Urothelium cell line (cell line): ENCODE results near the gene HADHB.

Experiments
- DNase-seq: peaks from one replicate; pipeline ENCODE4 v3.0.0; 2011; ENCODE audit warnings: low spot score, mixed read lengths
- FAIRE-seq: peaks from 2 replicates; lab custom pipeline; 2011; peaks lifted over from hg19 to GRCh38; lab: Jason Lieb, UNC

HADHB gene

DNA sequence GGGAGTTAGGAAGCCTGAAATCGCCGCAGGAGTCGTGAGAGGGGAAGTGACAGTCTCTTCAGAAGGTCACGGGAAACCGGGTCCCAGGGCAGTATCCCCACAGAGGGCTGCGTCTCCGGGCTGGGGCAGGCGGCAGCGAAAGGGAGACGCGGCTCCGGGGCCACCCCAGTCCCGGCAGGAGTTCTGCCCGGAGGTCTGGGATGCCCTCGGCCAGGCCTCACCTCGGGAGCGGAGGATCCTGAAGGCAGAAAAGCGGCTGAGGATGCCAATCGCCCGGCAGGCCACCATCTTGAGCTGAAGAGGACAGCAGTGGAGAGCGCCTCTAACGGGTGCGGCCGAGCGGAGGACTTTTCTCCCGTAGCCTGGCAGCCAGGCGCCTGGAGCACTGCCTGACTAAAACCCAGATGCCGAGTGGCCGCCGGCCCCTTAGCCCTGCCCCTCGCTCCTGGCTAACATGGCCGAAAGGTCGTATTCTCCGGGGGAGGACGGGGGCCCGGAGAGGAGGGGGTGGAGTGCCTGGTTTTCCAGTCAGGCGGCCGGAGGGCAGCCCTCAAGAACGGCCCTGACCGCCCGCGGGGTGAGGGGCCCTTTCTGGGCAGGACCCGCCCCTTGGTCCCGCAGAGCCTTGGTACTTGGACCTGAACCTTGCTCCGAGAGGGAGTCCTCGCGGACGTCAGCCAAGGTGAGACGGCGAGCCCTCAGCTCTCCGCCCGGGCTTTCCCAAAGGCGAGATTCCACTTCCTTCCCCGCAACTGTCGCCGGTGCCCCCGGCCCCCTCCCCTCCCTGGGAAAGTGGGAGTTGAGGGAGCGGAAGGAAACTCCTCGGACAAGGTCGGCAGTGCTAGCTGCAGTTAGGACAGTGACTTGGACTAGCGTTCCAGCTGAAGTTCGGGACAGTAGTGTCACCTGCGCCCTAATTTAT is at the start of gene HADHB, which contains the start of gene HADHA:
Gene HADHB, plus strand, starts transcription at position 631 of the 922 bp plus-strand sequence. CDS start 9,316 bp downstream, outside the sequence.
Gene HADHA, minus strand, starts transcription at position 324 of the 922 bp plus-strand sequence. Its CDS starts 36 bp downstream, at position 288.
- no peak for FAIRE-seq

DNA sequence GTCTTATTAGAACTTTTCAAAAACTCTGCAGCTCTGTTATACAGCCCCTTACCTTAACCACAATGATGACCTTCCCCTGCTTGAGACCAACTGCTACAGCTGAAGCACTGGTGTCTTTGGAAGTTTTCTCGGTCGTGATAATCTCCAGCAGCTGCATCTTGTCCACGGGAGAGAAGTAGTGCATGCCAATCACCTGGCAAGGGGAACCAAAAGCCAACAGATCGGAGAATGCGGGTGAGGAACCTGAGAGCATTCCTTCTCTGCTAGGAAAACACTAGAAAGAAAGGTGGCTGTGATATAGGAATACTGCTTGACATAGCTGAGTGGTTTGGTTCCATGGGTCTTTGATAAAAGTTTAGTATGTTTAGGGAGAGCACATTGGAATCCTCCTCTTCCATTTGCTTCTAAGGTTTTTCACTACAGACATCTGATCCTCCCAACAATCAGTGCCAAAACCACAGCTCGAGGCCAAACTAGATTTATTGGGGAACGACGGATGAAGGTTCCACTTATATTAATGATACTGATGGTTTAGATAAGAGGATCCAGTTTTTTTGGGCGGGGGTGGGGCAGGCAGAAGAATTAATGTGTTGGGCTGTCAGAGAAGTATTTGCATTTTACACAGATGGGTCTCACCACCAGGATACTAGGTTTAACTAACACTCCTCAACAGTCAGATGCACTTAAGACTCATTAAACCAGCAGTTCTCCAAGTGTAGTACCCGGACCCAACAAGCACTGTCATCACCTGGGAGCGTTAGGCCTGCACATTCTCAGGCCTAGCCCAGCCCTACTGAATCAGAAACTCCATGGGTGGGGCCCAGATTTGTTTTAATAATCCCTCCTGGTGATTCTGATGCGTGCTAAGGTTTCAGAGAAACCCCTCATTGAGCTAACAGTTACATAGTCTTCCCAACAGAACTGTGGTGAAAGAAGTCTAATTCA is 49.4 kb upstream of the HADHB start:
- no peak for FAIRE-seq
- DNase-seq, result no peak

More for the DNA sequence above, at the start of gene HADHB, which contains the start of gene HADHA:
- DNase-seq, result peak; percentile 96

DNA sequence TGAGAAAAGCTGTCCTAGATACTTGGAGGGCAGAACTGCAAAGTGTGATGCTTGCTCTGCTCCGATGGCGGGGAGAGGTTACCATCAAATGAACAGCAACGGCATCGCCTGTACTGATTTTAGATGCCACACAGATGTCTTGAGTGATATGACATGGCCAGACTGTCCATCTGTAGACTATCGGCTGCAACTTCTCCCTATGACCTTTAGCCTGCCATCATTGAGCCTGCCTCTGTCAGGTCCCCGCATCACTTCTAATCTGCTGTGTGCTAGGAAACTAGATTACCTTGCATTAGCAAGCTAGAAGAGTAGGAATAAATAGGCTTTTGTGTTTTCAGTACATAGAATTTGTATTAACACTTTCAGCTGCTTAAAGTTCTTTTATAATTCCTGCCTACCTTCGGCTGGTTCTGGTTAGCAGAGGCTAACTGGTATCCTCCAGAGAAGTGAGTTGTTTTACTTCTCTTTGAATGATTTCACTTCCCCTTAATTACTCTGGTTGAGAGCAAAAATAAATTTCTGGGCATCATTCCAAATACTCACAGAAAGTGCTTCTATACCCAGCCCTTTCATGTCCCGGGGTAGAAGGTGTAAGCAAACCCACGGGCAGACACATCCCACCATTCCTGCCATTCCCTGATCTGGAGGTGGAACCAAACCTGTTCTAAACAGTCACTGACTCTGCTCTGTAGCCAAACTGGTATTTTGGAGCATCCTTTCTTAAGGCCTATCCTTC is 47.9 kb upstream of the HADHB start:
- DNase-seq (no peak), FAIRE-seq (peak; percentile 32)

DNA sequence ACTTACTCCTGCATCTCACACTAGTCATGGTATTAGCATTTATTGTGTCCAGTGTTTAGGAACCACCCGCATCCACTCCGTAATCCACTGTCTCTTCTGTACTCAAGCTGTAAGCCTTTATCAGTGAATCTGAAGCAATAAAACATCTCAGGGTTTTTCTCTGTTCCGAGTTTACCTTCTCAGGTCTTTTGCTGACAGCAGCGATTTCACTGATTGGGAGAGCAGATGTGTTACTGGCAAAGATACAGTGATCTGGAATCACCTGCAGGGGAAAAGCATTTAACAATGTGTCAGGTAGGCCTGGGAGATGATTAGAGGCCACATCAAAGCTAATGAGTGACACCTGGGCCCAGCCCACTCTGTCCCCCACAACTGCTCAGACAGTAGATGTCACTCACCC is 47.2 kb upstream of the HADHB start:
- no peak for FAIRE-seq
- DNase-seq, result no peak

DNA sequence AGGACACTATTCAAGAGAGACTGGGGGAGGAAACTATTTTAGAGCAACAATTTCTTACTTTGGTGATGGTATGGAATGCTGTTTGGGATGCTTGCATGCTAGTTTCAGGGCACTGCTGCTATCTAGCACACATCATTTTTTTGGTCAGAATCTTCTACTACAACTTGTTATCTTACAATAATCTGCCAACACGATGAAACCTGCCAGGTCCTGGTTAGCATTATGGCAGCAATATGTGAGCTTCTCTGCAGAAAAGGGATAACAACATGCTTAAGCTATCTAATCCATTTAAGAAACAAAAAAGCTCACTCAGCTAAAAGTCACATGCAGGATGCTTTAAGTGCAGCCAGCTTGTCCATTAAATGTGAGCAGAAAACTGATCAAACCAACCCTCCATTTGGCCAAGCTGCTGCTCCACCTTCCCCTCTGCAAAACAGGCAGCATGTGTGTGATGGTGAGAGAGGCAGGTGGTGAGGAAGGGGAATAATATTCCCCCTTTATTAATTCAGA is 41.7 kb upstream of the HADHB start:
- no peak for FAIRE-seq
- no peak for DNase-seq

DNA sequence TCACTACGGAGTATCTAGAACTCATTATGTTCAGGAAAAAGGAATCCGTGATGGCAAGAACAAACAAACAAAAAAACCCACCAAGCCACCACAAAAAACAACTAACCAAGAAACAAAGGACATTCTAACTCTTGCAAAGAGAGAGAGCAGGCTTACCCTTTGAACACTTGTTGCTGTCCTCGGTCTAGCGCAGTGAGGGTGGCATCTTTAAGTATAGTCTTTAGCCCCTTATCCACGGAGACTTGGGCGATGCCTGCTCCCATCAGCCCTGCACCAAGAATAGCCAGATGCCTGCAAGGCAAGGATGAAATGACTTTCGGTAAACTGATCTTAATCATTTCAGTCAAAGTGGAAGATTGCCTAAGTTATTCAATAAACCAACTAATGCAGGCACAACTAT is 40.8 kb upstream of the HADHB start:
- no peak for DNase-seq
- no peak for FAIRE-seq

DNA sequence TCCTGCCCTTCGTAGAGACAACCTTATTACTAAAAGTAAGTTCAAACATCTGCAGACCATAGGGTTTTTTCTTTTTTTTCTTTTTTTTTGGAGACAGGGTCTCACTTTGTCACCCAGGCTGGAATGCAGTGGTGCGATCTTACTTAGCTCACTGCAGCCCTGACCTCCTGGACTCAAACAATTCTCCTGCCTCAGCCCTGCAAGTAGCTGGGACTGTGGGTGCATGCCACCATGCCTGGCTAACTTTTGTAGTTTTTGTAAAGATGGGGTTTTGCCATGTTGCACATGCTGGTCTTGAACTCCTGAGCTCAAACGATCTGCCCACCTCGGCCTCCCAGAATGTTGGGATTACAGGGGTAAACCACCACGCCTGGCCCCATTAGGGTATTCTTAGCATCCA is 32.7 kb upstream of the HADHB start:
- no peak for DNase-seq
- no peak for FAIRE-seq

DNA sequence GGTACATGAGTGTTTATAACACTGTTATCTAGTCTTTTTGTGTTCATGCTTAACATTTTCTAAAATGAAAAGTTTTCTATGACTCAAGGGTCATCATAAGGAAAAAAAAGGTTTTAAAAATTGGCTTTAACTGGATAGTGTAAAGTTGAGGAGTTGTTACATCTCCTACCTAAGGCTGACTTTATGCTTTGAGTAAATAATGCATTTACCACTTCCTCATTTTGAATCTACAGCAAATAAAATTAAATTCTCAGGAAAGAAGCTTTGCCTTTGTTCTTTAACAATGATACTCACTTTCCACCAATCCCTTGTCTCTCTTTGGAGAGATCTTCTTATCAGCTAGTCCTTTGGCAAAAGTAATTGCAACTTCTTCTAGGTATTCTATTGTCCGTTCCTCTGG is 30.0 kb upstream of the HADHB start:
- DNase-seq (no peak), FAIRE-seq (no peak)

DNA sequence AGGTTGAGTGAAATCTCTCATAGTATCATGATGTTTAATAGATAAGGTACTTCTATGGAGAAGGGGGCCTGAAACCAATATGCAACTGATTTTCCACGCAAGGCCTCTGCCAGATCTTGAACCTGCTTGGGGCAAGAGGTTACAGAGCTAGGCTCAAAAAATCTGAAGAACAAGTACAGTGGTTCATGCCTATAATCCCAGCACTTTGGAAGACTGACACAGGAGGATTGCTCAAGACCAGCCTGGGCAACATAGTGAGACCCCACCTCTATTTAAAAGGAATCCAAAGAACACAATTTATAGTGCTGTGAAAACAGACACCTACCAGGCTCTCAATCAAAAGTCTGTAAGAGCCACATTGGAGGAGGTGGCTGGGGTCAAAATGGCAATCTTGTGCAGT is 28.9 kb upstream of the HADHB start:
- FAIRE-seq (no peak), DNase-seq (no peak)

DNA sequence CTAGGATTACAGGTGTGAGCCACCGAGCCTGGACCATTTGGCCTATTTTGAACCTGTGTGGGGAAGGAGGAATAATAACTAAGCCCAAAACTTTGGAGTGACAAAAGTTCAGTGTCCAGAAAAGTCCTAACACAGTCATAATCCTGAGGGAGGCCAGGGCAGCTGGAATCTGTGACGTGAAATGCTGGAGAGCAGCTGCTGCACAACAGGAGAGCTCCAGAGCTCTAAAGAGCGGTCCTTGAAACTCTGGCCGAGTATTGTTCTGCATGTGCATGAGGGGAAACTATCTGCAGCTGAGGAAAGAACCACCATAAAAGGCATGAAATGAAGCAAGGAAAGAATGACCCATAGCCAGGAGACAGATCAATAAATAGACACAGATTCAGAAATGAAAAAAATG is 28.2 kb upstream of the HADHB start:
- FAIRE-seq, result no peak
- DNase-seq, result no peak

DNA sequence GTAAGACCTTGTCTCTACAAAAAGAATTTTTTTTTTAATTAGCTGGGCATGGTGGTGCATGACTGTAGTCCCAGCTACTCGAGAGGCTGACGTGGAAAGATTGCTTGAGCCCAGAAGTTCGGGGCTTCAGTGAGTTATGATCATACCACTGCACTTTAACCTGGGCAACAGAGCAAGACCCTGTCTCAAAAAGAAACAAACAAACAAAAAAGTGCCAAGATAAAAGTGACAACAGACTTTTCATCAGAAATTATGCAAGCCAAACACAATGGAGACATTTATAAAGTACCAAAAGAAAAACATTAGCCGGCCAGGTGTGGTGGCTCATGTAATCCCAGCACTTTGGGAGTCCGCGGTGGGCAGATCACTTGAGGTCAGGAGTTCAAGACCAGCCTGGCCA is 27.0 kb upstream of the HADHB start:
- FAIRE-seq (no peak), DNase-seq (no peak)

DNA sequence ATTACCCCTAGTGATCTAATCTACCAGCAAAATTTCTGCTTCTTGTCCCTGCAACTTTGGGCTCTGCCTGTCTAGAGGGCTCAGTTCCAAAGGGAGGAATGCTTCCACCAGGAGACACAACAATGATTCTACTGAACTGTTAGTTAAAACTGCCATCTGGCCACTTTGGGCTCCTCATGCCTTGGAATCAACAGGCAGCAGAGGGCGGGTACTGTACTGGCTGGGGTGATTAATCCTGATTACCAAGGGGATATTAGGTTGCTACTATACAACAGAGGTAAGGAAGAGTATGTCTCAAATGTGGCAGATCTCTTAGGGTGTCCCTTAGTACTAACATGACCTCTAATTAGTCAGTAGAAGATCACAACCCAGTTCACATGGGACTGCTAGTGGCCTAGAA is 21.7 kb upstream of the HADHB start:
- FAIRE-seq, result no peak
- DNase-seq, result no peak

DNA sequence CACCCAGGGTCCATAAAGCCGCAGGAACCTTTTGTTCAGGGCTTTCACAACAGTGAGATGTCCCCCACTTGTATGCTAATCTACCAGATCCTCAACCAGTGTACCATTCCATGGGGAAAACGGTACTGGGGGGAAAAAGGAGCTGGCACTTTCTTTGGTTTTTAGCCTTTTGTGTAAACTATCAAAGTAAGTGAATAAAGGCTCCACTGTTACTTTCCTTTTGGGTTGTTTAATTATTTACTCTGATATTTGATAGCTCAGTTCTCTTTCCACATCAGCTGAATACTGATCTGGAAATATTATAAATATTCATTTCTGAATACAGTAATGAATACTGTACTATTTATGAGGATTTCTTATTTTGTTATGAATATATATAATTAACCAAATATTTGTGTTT is 20.6 kb upstream of the HADHB start:
- FAIRE-seq, result no peak
- no peak for DNase-seq

DNA sequence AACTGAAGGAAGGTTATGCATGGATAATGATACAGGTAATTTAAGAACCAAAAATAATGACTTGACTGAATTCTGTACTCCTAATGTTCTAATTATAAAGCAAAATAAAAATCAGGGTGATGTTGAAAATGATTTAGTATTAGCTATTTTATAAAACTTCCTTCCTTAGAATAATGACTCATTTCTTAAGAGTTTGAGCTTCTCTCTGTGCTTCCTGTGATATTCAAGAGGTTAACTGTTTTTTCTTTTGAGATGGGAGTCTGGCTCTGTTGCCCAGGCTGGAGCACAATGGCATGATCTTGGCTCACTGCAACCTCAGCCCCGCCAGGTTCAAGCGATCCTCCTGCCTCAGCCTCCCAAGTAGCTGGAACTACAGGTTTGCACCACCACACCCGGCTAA is 15.1 kb upstream of the HADHB start:
- FAIRE-seq, result no peak
- DNase-seq, result no peak

DNA sequence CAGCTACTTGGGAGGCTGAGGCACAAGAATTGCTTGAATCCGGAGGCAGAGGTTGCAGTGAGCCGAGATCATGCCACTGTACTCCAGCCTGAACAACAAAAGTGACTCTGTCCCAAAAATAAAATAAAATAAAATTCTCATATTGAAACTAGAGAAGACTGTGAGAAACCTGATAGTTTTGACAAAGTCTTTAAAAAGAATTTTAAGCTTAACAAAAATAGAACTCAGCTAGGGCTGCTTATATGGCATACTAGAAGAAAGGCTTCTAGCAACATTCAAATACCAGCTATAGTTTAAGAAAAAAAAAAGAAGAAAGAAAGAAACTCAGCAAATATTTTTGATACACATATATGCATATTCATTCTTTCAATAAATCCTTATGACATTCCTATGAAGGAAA is 13.9 kb upstream of the HADHB start:
- no peak for FAIRE-seq
- no peak for DNase-seq

DNA sequence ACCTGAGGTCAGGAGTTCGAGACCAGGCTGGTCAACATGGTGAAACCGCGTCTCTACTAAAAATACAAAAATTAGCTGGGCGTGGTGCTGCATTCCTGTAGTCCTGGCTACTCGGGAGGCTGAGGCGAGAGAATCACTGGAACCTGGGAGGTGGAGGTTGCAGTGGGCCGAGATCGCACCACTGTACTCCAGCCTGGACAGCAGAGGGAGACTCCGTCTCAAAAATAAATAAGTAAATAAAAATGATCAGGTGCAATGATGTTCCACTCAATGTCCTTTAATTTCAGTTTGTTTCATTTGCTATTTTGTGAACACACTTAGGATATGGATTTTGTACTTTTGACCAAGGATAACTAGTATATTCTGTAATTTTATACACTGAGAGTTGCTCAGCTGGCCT is 9.7 kb upstream of the HADHB start:
- FAIRE-seq (no peak), DNase-seq (no peak)

DNA sequence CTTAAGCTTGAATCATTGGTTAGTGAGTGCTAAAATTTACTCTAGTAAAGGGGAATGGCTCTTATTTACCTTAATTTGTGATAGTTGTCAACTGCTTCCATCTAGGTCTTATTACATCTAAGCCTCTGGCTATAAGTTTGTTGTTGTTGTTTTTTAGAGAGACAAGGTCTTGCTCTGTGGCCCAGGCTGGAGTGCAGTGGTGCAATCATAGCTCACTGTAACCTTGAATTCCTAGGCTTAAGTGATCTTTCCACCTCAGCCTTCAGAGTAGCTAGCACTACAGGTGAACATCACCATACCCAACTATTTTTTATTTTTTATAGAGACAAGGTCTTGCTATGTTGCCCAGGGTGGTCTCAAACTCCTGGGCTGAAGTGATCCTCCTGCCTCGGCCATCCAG is 6.9 kb upstream of the HADHB start:
- no peak for FAIRE-seq

DNA sequence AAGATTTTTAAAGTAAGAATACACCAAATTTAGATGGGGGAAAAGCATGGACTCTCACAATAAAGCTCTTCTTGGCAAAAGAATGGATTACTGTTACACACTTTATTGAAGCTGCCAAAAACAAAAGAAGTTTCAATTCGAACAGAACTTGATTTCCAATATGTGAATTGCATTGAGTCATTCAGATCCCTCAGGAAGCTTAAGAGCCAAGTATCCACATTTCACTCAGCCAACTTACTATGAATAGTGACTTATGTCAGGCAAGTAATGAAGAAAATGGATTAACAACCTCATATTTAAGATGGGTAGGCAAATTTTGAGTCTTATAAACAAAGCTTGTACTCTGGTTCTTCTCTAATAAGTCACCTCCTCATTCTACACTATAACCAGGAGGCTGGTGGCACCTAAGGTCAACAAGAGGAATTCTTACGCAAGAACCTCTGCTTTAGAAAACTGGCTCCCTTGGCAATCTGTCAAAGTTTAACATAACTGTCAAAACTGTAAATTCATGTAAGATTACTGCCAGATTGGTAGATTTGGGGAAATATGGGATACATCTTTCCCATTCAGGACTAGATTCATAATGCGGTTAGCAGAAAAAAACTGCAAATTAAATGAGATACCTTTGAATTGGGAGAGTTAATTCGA is 6.3 kb upstream of the HADHB start:
- DNase-seq (no peak), FAIRE-seq (no peak)

More for the DNA sequence above, 6.9 kb upstream of the HADHB start:
- no peak for DNase-seq

DNA sequence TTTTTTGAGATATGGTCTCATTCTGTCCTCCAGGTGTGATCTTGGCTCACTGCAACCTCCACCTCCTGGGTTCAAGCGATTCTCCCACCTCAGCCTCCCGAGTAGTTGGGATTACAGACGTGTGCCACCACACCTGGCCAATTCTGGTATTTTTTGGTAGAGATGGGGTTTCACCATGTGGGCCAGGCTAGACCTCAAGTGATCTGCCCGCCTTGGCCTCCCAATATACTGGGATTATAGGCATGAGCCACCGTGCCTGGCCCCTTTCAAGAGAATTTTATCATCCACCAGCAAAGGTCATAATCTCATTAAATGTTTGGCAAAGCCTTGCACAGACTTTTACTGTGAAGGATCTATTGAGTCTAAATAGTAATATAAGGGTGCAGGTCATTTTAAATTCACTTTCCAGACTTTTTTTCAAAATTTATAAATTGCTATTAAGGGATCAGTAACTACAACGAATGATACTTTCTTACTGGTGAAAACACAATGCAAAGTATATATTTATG is 2.8 kb upstream of the HADHB start:
- DNase-seq, result no peak

More for the DNA sequence above, 2.8 kb upstream of the HADHB start:
- no peak for FAIRE-seq
